HG02981 (cell line): ENCODE measurements around the gene RAB11A.

ENCODE experiments used
- ATAC-seq: cut with Tn5 transposase; IDR thresholded peaks from one replicate; pipeline ENCODE4 v1.9.1; 2021; ENCODE audit warnings: mild to moderate bottlenecking, moderate library complexity; ENCODE audit not compliant: unreplicated experiment

The RAB11A gene

DNA sequence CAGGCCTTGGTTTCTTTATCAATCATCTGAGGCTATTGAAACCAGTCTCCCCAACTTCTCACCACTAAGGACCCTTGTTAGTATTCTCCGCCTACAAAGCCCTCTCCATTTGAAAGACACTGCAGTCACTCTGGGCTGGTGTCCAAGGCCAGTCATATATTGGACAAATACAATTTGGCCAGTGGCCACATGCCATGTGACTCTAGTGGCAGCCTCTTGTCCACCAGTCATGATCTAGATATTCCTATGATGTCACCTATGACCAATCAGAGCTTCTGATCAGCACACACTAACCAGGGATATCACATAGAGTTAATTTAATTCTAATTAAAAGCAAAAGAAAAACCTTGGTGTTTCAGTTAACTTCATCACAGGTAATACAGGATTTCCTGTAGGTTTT, 68.2 kb downstream of the RAB11A start:
- ATAC-seq: no peak

DNA sequence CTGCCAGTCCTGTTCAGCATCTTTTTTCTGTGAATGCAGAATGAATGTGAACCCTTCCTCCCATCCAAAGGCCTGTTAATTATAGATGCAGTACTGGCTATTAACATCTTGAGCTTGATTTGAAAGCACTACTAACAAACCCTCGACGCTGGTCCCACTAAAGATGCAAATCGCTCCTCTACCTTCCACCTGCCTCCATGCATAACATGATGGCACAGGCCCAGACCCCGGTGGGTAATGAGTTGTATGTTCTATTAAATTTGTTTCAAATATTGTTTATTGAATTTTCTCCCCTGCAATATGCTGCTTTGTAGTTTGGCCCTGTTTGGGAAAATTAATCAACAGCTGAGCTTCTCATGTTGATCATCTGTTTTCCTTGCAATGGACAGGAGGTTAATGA, 69.3 kb downstream of the RAB11A start:
- no peak for ATAC-seq

DNA sequence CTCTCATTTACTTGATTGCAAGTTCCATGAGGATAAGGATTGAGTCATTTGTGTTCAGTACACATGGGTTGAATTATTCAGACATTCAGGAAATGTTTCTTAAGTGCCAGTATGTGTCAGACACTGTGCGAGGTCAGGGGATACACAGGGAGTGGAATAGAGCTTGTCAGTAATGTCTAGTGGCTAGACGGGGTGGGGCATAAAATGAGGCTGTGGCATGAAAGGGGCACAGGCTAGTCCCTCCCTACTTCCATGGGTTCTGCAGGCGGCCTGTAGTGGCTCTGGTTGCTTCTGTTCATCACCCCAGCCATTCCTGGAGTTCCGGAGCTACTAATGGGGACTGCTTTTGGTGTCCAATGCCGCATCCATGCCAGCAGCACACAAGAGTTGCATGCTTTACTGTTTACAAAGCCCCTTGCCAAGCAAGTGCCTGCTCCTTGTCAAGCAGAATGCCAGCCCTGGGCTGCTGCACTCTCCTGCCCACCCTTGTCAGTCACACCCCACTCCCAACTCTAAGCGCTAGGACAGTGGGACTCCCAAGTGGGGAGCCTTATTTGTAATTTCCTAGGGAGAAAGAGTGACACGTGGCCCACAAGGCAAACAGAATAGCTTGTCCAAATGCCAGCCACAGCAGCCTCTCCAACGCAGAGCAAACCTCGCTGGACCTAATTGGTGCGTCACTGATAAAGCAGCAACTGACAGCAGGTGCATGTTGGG, 70.8 kb downstream of the RAB11A start:
- no peak for ATAC-seq

DNA sequence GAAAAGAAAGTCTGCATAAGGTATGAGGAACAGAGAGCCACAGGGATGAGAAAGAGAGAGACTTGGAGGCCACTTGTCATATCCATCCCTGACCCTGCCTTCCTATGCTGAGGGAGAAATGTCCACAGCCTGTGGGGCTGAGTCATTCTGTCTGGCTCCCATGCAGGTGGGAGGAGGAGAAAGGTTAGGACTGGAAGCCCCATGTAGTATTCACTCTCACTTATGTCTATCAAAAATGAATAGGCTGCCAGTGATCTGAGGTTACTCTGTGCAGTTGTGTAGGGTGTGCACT, 71.3 kb downstream of the RAB11A start:
- ATAC-seq: no peak
